HepG2 (cell line): ENCODE results near the gene HEPACAM. TPM values are rescaled to one million over a fixed set of nuclear protein-coding genes. Genes with fewer than 3 reads are reported as not detected.
A peak's percentile ranks its signal among the peaks of the same experiment; 100 is the strongest.

Source experiments
- AGO2 ChIP-seq: fragments of 200-400 bp; formaldehyde crosslinking; optimal IDR thresholded peaks from 2 replicates; pipeline ENCODE3; 2017; ENCODE audit warnings: mild to moderate bottlenecking, low read depth, low read length, moderate library complexity
- CBX2 ChIP-seq, 2 experiments: fragments of 200-600 bp in 1 of 2; sonication (generic); formaldehyde crosslinking in 1 of 2; IDR thresholded peaks; 2 replicates each; pipeline versions ENCODE4 v1.7.0 to v1.8.1; 2018 to 2022; ENCODE audit warnings: low read depth in 2 of 2, low read length in 1 of 2, mild to moderate bottlenecking in 1 of 2, missing genetic modification reagents in 1 of 2
- CHD2 ChIP-seq: IDR thresholded peaks from 2 replicates; pipeline ENCODE4 v1.6.1; 2011; ENCODE audit warnings: low read depth, low read length, improper control_type of control experiment
- JUNB ChIP-seq: sonication (generic); formaldehyde crosslinking; IDR thresholded peaks from 2 replicates; pipeline ENCODE4 v1.8.0; 2022; ENCODE audit warnings: missing genetic modification reagents, mild to moderate bottlenecking, borderline replicate concordance
- KDM5B ChIP-seq: sonication (generic); formaldehyde crosslinking; IDR thresholded peaks from 2 replicates; pipeline ENCODE4 v1.4.0; 2020; ENCODE audit warnings: missing genetic modification reagents, mild to moderate bottlenecking, borderline replicate concordance
- KLF6 ChIP-seq: IDR thresholded peaks from 2 replicates; pipeline ENCODE4 v1.8.0; 2016; ENCODE audit warnings: missing biosample characterization, missing genetic modification reagents
- NCOA1 ChIP-seq: sonication (generic); formaldehyde crosslinking; IDR thresholded peaks from 2 replicates; pipeline ENCODE4 v1.9.0; 2021; ENCODE audit warnings: missing genetic modification reagents
- NFKB2 ChIP-seq: sonication (generic); formaldehyde crosslinking; IDR thresholded peaks from 2 replicates; pipeline ENCODE4 v1.4.0; 2020; ENCODE audit warnings: missing genetic modification reagents, borderline replicate concordance
- PPARG ChIP-seq: conservative IDR thresholded peaks from 2 replicates; pipeline ENCODE4 v1.6.1; 2016; ENCODE audit warnings: missing biosample characterization, missing genetic modification reagents
- SNRNP70 ChIP-seq: fragments of 200-400 bp; formaldehyde crosslinking; IDR thresholded peaks from 2 replicates; pipeline ENCODE4 v1.6.1; 2017; ENCODE audit warnings: mild to moderate bottlenecking, low read depth, low read length, moderate library complexity
- SRSF9 ChIP-seq: fragments of 200-400 bp; formaldehyde crosslinking; IDR thresholded peaks from 2 replicates; pipeline ENCODE4 v1.6.1; 2018; ENCODE audit warnings: borderline replicate concordance, mild to moderate bottlenecking, low read depth, low read length; ENCODE audit not compliant: insufficient read depth, poor library complexity, severe bottlenecking
- STAG1 ChIP-seq: sonication (generic); formaldehyde crosslinking; IDR thresholded peaks from 2 replicates; pipeline ENCODE4 v1.4.0; 2020; ENCODE audit warnings: missing genetic modification reagents
- TCF7L2 ChIP-seq: IDR thresholded peaks from 2 replicates; pipeline ENCODE4 v1.6.1; 2011; ENCODE audit warnings: mild to moderate bottlenecking, low read depth, low read length, moderate library complexity
- ZBTB42 ChIP-seq: sonication (generic); formaldehyde crosslinking; IDR thresholded peaks from 2 replicates; pipeline ENCODE4 v1.5.0; 2020; ENCODE audit warnings: mild to moderate bottlenecking, missing genetic modification reagents
- ZKSCAN8 ChIP-seq: IDR thresholded peaks from 2 replicates; pipeline ENCODE4 v1.6.1; 2016; ENCODE audit warnings: borderline replicate concordance, missing genetic modification reagents, missing compliant biosample characterization
- ZNF253 ChIP-seq: sonication (generic); formaldehyde crosslinking; IDR thresholded peaks from 2 replicates; pipeline ENCODE4 v1.8.0; 2022; ENCODE audit warnings: mild to moderate bottlenecking, missing genetic modification reagents, borderline replicate concordance
- ZNF260 ChIP-seq: sonication (generic); formaldehyde crosslinking; IDR thresholded peaks from 2 replicates; pipeline ENCODE4 v1.4.0; 2020; ENCODE audit warnings: missing genetic modification reagents, low read depth, mild to moderate bottlenecking, borderline replicate concordance
- ZNF432 ChIP-seq: sonication (generic); formaldehyde crosslinking; IDR thresholded peaks from 2 replicates; pipeline ENCODE4 v1.5.0; 2020; ENCODE audit warnings: missing genetic modification reagents, mild to moderate bottlenecking, borderline replicate concordance
- ZNF569 ChIP-seq: sonication (generic); formaldehyde crosslinking; IDR thresholded peaks from 2 replicates; pipeline ENCODE4 v1.5.0; 2020; ENCODE audit warnings: mild to moderate bottlenecking, missing genetic modification reagents, moderate library complexity, borderline replicate concordance
- polyA plus RNA-seq, 8 experiments: library from polyadenylated mRNA; depleted of rRNA in 3 of 8; stranded (reverse) in 7 of 8; unstranded in 1 of 8; fragments of >200 nt; fragmentation: Illumina TruSeq in 4 of 8; extraction: Trizol in 4 of 8; gene quantifications; 2 replicates each; pipeline versions ENCODE4 v1.2.1 to v1.2.3, GENCODE V29; 2011 to 2016; ENCODE audit warnings: low read depth in 4 of 8, missing spikeins in 1 of 8, mixed read lengths in 1 of 8; ENCODE audit not compliant: insufficient read depth in 1 of 8
- total RNA-seq, 5 experiments: library from RNA; depleted of rRNA; stranded (reverse); fragments of >200 nt; fragmentation: Illumina TruSeq; extraction: Trizol; gene quantifications; 2 replicates each; pipeline ENCODE4 v1.2.3, GENCODE V29; 2016; ENCODE audit warnings: low read depth in 1 of 5
- TF ChIP-seq, protein P1 (sequence below): IDR thresholded peaks from 2 replicates; pipeline ENCODE4 v1.6.1; 2016; ENCODE audit warnings: mild to moderate bottlenecking, missing biosample characterization, missing genetic modification reagents
- TF ChIP-seq, protein P2 (sequence below): sonication (generic); formaldehyde crosslinking; IDR thresholded peaks from 2 replicates; pipeline ENCODE4 v1.8.1; 2023; ENCODE audit warnings: mild to moderate bottlenecking, missing genetic modification reagents
- TF ChIP-seq, protein P3 (sequence below): IDR thresholded peaks from 2 replicates; pipeline ENCODE4 v1.6.1; 2018; ENCODE audit warnings: missing genetic modification reagents
- TF ChIP-seq, protein P4 (sequence below): sonication (generic); formaldehyde crosslinking; IDR thresholded peaks from 2 replicates; pipeline ENCODE4 v1.4.0; 2020; ENCODE audit warnings: missing genetic modification reagents; ENCODE audit errors: not compliant biosample characterization
- TF ChIP-seq, protein P5 (sequence below): sonication (generic); formaldehyde crosslinking; IDR thresholded peaks from 2 replicates; pipeline ENCODE4 v1.4.0; 2020; ENCODE audit warnings: mild to moderate bottlenecking, missing genetic modification reagents
- TF ChIP-seq, protein P6 (sequence below): sonication (generic); formaldehyde crosslinking; IDR thresholded peaks from 2 replicates; pipeline ENCODE4 v1.8.1; 2023; ENCODE audit warnings: mild to moderate bottlenecking, missing genetic modification reagents

Gene HEPACAM
- total and polyA plus RNA-seq, 2 of the 13 experiments (the other 11 are each of a cell fraction or from before 2014, with no cell fraction given) = 66.9 to 121 TPM

GRCh38 chr11:124882339-124883071 lies 53.3 kb downstream of the HEPACAM start (continued):
- no peak for TF ChIP-seq ZBTB42 (CRISPR knock-in tag)
- TF ChIP-seq STAG1 (CRISPR knock-in tag) = no peak
- TF ChIP-seq PPARG (CRISPR knock-in tag) = peak; percentile 66; the same call in 1 of the 2 replicates
- no peak for TF ChIP-seq JUNB (CRISPR knock-in tag)
- no peak for TF ChIP-seq AGO2
- TF ChIP-seq CHD2 = no peak
- TF ChIP-seq ZNF253 = no peak
- TF ChIP-seq ZNF432 (CRISPR knock-in tag) = no peak
- TF ChIP-seq ZNF260 (CRISPR knock-in tag) = no peak
- TF ChIP-seq, protein P1, sequence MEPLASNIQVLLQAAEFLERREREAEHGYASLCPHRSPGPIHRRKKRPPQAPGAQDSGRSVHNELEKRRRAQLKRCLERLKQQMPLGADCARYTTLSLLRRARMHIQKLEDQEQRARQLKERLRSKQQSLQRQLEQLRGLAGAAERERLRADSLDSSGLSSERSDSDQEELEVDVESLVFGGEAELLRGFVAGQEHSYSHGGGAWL (CRISPR knock-in tag) = no peak
- TF ChIP-seq CBX2 (IDR thresholded peaks at IDR 0.05; ENCODE audit: low read depth, low read length) = no peak
- no peak for TF ChIP-seq CBX2 (CRISPR knock-in tag; IDR thresholded peaks at IDR 0.05; ENCODE audit: low read depth)
- no peak for TF ChIP-seq KDM5B (CRISPR knock-in tag)
- TF ChIP-seq ZKSCAN8 (CRISPR knock-in tag) = no peak
- TF ChIP-seq, protein P2, sequence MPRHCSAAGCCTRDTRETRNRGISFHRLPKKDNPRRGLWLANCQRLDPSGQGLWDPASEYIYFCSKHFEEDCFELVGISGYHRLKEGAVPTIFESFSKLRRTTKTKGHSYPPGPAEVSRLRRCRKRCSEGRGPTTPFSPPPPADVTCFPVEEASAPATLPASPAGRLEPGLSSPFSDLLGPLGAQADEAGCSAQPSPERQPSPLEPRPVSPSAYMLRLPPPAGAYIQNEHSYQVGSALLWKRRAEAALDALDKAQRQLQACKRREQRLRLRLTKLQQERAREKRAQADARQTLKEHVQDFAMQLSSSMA (CRISPR knock-in tag) = no peak
- TF ChIP-seq, protein P3, sequence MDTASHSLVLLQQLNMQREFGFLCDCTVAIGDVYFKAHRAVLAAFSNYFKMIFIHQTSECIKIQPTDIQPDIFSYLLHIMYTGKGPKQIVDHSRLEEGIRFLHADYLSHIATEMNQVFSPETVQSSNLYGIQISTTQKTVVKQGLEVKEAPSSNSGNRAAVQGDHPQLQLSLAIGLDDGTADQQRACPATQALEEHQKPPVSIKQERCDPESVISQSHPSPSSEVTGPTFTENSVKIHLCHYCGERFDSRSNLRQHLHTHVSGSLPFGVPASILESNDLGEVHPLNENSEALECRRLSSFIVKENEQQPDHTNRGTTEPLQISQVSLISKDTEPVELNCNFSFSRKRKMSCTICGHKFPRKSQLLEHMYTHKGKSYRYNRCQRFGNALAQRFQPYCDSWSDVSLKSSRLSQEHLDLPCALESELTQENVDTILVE (CRISPR knock-in tag) = no peak
- no peak for TF ChIP-seq SRSF9
- no peak for TF ChIP-seq KLF6
- no peak for TF ChIP-seq SNRNP70
- no peak for TF ChIP-seq NCOA1 (CRISPR knock-in tag)
- TF ChIP-seq, protein P4, sequence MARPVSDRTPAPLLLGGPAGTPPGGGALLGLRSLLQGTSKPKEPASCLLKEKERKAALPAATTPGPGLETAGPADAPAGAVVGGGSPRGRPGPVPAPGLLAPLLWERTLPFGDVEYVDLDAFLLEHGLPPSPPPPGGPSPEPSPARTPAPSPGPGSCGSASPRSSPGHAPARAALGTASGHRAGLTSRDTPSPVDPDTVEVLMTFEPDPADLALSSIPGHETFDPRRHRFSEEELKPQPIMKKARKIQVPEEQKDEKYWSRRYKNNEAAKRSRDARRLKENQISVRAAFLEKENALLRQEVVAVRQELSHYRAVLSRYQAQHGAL = no peak
- TF ChIP-seq, protein P5, sequence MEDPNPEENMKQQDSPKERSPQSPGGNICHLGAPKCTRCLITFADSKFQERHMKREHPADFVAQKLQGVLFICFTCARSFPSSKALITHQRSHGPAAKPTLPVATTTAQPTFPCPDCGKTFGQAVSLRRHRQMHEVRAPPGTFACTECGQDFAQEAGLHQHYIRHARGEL (CRISPR knock-in tag) = no peak
- TF ChIP-seq TCF7L2 = no peak
- TF ChIP-seq, protein P6, sequence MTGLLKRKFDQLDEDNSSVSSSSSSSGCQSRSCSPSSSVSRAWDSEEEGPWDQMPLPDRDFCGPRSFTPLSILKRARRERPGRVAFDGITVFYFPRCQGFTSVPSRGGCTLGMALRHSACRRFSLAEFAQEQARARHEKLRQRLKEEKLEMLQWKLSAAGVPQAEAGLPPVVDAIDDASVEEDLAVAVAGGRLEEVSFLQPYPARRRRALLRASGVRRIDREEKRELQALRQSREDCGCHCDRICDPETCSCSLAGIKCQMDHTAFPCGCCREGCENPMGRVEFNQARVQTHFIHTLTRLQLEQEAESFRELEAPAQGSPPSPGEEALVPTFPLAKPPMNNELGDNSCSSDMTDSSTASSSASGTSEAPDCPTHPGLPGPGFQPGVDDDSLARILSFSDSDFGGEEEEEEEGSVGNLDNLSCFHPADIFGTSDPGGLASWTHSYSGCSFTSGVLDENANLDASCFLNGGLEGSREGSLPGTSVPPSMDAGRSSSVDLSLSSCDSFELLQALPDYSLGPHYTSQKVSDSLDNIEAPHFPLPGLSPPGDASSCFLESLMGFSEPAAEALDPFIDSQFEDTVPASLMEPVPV (CRISPR knock-in tag) = no peak; the same call in 1 of the 2 replicates
- no peak for TF ChIP-seq ZNF569
- TF ChIP-seq NFKB2 = peak; percentile 34; the same call in 1 of the 2 replicates
